SK-N-MC (cell line): Measurements from ENCODE around the gene ERC2.

ENCODE experiments used
- EZH2 ChIP-seq: fragments of 200-600 bp; sonication (generic); IDR thresholded peaks from one replicate; pipeline ENCODE4 v1.6.1; 2017; ENCODE audit warnings: antibody characterized with exemption
- FOXP2 ChIP-seq: optimal IDR thresholded peaks from 2 replicates; pipeline ENCODE3; 2011; ENCODE audit warnings: mild to moderate bottlenecking, moderate library complexity; ENCODE audit not compliant: insufficient read depth; ENCODE audit errors: extremely low read length, control extremely low read depth
- POLR2AphosphoS5 ChIP-seq: IDR thresholded peaks from 2 replicates; pipeline ENCODE4 v1.6.1; 2012; ENCODE audit warnings: mild to moderate bottlenecking, low read depth, low read length, borderline replicate concordance

- TF ChIP-seq POLR2AphosphoS5 = no peak
- TF ChIP-seq EZH2 = no peak
- TF ChIP-seq FOXP2 = no peak
Measured at GRCh38 chr3:56443372-56443771, 24.9 kb downstream of the ERC2 start.
